Occipital lobe (tissue), 2 donors: ENCODE results near the gene MAD1L1. TPM values are rescaled to one million over a fixed set of nuclear protein-coding genes. Genes with fewer than 3 reads are reported as not detected.

ENCODE experiments used
- DNase-seq: peaks from one replicate; lab custom pipeline; 2025; lab: John Stamatoyannopoulos, UW
- total RNA-seq: library from RNA; depleted of rRNA; stranded (reverse); fragments of >200 nt; gene quantifications from one replicate; pipeline ENCODE4 v1.2.3, GENCODE V29; 2014

The MAD1L1 gene
- total RNA-seq, 1 donor from 2014 or later = 24.2 TPM

DNA sequence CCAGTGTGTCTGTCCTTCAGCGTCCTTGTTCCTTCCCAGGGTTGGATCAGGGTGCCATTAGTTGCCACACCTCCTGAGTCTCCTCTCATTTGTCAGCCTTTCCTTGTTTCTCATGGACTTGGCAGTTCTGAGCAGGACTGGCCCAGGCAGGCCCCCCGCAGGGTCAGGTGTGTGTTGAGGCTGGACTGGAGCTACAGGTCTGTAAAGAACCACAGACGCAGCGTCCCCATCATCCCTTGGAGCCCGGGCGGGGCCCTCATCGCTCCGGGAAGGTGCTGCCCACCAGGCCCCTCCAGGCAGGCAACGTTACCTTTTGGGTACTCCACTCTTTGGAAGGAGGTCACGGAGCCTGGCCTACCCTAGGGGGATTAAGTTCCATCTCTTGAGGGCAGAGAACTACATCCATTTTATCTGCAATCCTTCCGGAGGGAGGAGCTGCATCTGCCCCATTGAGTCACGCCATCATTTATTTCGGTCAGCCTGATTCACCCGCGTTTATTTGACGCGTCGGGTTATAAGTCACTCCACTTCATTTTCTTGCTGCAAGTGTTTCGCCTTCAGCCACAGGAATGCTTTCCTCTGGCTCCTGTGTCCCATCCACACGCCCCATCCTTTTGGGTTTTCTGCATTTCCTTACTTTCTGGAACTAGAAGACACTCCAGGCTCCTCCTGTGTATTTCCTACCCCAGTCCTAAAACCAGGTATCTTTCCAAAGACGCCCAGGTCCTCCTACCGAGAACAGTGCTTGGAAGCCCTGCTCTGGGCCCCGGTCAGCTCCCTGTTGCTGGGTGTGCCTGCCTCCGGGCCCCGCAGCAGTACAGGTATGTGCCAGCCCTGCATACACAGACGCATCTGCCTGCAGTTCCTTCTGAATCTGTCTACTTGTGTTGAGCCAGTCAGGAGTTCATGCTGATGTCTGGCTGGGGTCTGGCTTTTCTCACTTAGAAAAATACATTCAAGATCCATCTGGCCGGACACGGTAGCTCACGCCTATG lies 141.9 kb downstream of the MAD1L1 start:
- DNase-seq = no peak

DNA sequence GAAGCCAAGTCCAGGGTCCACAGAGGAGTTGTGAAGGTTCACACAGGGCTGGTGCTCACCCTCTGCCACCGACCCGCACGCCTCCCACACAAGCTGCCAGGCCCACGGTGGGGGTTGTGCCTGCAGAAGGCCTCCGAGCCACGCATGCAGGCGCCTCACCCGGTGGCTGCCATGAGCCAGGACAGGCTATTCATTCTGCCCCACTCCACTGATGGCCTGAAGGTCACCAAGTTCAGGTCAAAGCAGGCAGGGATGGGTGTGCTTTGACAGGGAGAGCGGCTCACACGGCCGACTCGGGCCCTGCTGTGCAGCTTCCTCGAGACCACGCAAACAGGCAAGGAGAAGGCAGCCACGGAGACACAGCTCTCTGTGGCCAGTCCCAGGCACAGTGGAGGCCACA lies 143.9 kb downstream of the MAD1L1 start:
- no peak for DNase-seq

DNA sequence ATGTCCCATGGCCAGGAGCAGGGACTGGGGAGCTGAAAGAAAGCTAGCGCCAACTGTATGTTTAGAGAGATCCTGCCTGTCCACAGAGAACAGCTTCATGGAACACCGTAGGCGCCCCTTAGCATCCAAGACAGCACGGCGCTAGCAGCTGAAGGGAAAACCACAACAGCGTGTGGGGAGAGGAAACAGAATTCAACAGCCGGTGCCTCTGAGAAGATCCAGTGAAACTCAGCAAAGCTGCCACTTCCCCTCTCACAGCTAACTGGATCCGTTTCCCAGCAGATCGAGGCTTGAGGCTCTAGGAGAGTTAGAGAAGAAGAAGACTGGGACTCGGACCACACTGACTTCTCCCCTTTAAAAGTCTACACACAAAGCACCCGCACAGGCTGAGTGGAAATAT lies 145.0 kb downstream of the MAD1L1 start:
- DNase-seq = no peak

DNA sequence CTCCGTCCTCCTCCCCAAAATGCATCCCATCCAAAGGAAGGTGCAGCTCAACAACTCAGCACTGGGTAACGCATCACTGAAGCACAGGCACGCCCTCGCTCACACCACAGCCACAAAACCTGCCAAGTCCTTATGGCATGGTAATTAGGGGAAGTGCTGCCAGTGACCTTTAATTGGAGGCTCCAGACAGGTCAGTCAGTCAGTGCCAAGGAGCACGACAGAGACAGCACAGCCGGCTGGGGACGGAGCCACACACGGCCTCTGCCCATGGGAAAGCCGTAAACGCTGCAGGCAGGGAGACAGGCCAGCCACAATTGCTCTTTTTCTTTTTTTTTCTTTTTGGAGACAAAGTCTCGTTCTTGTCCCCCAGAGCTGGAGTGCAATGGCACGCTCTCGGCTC lies 146.5 kb downstream of the MAD1L1 start:
- no peak for DNase-seq

DNA sequence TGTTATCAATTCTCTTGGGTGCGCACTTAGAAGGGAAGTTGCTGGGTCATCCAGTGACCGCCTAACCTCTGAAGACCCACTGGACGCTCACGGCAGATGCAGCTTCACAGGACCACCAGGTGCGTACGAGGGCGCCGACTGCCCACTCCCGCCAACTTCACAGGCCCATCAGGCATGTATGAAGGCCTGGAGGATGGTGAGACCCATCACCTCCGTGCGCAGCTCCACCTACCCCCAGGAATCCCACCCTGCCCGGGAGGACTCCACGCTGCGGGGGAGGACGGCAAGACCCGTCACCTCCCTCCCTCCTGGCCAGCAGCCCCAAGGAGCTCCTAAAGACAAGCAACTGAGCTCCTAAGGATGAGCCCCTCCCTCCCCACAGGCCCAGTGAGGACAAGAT lies 146.9 kb downstream of the MAD1L1 start:
- DNase-seq = no peak

DNA sequence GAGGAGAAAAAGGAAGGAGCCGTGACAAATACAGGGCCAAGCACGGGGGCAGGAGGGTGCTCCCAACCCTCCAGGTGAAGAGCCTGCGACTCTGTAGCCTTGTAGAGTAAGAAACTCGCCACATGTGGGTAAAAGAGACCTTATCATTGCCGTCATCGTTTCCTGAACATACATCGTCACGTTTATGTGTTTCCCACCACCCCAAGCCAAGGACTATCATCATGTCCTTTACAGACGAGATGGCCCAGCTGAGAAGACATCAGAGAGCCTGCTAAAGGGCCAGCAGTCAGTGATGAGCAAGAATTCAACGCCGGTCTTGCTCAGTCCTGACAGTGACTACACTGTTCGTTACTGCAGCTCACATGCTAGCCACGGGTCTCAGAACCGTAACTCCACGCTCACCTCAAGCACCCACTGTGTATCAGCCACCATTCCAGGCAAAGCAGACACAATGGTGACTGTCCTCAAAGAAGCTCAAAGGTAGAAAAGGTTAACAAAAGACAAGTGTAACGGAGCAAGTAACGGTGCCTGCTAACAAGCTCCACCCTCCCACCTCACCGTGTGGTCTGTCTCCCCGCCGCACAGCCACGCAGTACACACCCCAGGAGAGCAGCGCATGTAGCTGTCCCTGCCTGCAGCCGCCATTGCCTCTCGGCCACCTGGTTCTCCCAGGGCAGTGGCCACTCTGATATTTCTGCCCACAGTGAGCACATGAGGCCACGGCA lies 147.8 kb downstream of the MAD1L1 start:
- no peak for DNase-seq

DNA sequence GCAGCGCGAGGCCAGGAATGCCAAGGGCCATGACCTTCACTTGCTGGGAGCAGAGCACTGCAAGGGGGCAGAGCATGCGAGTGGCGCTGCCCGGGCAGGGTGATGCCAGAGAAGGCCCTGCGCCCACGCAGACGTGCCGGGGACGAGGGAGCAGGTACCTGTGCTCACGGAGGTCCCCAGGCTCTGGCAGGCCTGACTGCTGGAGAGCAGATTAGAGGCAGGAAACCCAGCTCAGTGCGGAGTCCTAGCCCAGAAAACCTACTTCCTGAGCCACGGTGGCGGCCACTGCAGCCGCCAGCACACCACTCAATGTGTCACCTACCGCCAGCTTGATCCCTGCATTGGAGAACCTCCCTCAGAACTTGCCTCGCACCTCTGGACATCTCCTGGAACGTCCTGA lies 148.4 kb downstream of the MAD1L1 start:
- DNase-seq = no peak

DNA sequence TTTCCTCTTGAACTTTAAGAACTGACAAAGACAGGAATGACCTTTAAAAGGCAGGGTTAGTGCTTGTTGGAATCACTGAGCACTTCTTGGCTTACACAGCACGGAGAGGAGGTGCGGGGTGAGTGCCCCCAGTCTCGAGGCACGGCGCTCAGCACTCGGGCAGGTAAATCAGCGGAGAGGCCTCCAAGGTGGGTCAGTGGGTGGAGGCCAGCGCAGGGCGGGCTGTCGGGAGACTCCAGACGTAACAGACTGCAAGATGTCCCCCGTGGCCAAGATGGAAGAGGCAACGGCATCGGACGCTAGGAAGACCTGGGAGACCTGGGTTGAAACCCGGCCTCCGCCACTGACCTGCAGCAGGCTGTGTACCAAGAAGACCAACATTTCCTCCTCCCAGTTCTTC lies 149.4 kb downstream of the MAD1L1 start:
- no peak for DNase-seq

DNA sequence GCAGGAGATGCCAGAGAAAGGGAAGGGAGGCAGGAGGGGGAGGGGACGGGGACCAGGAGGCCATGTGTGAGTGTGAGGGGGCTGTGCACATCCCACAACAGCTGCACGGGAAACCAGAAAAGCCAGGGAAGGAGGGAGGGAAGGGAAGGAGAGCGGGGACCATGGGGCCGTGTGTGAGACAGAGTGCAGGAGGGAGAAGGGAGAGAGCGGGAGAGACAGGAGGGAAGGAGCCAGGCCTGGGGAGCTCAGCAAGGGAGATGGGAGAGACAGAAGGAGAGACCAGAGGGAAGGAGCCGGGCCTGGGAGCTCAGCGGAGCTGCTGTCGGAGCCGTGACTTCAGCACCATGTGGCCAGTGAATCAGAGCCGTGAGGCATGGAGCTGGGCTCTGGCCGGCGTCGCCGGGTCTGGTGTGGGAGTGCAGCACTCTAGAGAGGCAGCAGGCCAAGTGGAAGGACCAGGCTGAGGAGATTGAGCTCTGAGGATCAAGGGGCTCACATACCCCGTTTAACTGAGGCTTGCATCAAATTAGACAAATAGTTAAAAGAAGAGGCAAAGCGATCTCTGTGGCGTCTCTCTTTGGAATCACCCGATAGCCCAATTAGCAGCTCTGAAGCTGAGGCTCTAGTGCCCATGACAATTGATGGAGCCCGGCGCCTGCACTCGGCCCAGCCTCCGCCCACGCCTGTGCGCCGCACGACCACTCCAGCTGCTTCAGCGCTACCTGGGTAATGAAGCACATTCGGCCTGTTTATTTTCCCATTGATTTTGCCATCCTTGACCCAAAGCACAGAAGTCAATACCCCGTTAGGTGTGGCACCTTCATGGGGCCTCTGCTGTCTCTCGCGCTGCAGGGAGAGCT lies 150.4 kb downstream of the MAD1L1 start:
- DNase-seq = no peak

DNA sequence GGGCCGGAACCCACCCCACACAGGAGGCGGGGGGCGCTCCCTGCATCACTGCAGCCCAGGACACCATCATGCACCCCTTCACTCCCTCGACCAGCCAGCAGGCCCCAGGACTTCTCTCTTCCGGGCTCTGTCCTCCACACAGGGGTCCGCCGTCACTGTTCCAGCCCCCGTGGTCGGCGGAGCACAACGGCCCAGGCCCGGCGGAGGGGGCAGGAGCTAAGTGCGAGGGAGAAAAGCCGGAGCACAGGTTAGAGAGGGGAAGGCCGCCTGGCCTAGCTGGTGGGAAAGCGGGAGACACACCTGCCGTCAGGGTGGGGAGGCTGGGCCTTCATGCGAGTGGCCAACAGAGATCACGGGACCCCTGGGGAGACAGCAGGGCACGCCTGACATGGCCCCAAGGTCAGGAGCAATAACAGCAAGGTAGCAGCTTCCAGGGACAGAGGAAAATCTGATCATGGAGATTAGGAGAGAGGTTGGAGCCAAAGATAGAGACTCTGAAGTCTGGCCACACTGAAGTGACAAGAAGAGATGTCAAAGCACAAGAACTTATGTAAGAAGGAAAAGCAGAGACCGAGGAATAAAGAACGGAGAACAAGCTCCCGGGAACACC lies 151.1 kb downstream of the MAD1L1 start:
- DNase-seq = no peak

DNA sequence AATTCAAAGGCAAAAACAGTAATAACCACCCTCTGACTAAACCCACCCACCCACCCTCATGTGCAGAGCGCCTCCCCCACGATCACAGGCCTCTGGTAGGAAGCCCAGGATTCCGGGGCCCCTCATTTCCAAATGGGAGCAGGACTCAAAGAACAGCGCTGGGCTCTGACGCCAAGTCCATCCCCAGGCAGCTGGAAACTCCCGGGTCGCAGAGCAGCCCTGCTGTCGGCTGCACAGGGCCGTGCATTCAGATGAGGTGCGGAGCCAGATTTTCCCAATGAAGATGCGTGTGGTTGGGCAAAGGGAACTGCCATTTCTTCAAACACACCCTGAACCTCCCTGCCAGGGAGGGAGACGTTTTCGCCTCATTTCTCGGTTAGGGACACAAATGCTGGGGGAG lies 152.3 kb downstream of the MAD1L1 start:
- DNase-seq = no peak

DNA sequence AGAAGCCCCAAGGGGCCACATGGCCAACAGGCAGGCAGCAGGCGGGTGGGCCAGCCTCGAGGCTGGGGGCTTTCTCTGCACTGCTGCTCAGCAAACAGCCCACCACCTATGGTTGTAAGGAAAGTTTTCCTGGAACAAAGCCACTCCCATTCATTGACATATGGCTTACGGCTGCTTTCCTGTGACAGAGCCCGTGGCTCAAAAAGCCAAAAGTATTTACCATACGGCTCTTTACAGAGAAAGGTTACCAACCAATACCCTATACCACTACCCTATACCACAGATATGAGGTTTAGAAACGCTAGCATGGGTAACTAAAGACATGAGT lies 152.7 kb downstream of the MAD1L1 start:
- no peak for DNase-seq

DNA sequence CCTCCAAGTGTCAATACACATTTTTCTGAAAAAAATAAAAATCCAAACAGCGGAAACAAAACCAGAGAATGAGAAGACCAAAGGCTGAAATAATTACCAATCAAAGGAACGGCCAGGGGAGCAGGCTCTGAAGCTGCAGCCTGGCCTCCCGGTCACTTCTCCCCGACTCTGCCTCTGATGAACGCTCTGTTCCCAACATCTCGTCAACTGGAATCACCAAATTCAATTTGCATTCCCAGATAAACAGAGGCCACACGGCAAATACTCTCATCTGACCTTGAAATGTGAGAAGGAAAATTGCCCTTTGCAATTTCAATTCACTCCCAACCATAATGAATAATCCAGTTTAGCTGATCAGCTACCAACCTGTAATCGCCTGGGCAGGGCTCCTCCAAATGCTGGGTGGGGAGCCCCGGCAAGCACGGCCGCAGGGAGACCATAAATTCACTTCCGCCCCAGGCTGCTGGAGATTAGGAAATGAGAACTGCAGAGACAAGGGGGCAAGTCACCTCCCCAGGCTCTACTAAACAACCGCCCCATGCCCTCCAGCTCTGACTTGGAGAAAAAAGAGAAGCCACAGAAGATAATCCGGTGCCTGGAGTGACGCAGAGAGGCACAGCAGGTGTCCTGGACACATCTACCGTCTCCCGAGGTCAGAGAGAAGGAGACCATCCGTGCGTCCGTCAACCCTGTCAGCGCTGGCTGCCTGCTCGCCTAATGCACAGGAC lies 153.2 kb downstream of the MAD1L1 start:
- no peak for DNase-seq

DNA sequence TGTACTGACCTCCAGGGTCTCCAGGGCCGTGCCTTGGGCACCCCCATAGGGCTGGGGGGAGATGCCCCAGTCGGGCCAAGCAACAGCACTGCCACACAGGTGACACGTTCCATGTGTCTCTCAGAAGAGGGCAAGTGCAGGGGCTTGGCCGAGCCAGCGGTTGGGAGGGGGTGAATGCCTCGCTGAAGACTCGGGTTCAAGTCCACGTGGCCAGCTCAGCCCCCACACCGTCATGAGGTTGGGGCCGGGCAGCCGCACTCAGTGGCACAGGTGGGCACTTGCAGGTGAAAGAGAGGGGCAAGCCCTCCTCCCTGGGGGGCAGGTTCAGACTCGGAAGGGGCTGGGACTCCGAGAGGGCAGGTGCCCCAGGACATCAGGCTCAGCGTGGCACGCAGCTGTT lies 153.8 kb downstream of the MAD1L1 start:
- DNase-seq = no peak

DNA sequence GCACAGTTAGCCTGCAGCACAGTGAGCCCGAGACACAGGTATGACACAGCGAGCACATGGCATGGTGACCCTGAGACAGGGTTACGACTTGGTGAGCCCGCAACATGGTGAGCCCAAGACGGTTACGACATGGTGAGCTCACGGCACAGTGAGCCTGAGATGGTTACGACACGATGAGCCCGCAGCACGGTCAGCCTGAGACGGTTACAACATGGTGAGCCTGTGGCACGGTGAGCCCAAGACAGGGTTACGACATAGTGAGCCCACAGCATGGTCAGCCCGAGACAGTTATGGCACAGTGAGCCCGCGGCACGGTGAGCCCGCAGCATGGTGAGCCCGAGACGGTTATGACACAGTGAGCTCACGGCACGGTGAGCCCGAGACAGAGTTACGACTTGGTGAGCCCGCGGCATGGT lies 156.1 kb downstream of the MAD1L1 start:
- DNase-seq = no peak

DNA sequence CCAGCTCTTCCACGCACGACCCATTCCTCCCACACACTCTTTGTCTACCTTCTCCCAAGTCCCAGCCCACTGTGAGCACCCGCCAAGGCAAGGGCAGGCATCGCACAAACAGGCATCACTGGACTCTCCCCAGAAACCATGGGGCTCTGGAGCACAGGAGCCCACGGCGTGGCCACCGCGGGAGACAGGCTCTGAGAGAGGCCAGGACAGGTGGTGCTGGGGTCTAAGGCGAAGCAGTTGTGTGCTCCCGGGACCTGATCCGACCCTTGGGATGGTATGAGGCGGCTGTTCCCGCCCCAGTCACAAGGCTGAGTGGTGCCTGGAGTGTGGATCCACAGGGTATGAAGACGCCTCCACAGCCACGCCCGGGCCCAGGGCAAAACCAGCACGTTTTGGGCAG lies 156.9 kb downstream of the MAD1L1 start:
- DNase-seq = no peak

DNA sequence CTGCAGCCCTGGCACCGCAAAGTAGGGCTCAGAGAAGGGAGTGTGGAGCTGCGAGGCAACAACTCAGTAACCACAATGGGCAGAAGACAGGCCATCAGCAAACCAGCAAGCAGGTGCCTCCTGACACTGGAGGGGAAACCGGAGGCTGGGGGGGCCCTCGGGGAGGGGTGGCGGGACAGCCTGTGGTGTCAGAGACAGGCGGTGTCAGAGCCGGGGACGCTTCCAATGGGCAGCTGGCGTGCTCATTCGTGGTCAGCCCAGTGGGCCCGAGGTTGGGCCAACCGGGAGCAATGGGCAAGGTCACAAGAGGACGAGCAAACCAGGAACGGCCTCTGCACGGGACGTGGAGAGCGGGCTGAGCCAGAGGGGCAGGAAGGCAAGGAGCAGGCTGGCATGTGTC lies 158.1 kb downstream of the MAD1L1 start:
- no peak for DNase-seq

DNA sequence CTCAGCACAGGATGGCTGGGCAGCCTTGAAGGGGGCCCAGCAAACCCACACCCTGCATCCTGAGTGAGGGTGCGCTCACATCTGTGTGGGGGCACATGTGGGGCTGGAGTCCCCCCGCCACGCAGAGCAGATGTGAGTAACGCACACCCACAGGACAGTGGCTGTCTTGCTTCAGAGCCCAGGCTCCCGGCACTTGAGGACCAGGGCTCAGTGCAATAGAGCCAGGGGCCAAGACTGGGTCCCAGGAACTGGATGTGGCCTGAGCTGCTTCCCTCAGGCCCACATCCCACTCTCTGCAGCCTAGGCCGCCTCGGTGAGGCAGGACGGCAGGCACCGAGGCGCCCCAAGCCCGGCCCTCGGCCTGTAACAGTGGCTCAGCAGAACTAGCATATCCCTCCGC lies 159.9 kb downstream of the MAD1L1 start:
- no peak for DNase-seq

DNA sequence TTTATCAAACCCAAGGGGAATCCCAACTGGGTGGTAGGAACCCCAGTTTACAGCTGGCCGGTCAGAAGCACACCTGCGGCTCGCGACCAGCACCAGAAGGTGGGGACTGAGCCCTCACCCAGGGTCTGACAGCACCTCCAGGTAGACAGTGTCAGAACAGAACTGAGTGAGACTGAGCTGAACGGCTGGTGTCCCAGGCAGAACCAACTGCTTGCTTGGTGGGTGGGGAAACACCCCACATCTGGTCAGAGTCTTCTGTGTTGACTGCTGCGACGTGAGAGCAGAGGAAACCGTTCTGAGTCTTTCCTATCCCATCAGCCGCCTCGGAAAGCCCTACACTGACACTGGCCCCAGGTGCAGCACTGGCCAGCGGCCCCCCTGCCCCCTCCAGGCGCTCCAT lies 160.7 kb downstream of the MAD1L1 start:
- no peak for DNase-seq

DNA sequence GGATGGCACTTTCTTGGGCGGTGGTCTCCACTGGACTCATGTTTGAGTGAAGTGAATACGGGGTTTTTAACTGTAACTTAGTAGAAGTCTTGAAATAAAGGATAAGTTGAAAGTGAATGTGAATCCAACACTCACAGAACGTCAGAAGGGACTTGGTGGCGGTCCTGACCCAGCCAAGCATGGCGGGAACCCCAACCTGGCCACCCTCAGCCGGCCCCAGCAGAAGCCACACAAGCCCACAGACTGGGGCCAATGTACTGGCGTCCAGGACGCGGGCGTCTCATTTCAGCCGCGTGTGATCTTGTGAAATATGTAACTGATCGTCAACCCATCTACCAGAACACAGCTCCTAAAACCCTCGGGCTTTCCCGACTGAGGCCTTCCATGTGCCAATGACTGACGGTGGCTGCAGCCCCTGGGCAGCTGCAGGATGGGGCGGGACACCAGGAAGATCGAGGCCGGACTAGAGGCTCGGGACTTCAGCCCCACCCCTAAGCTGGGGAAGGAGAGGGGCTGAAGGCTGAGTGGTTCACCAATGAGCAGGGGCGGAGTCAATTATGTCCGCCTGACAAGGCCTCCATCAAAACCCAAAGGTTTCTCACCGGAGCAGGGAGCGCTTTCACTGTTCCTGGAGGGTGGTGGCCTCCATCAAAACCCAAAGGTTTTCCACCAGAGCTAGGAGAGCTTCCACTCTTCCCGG lies 161.5 kb downstream of the MAD1L1 start:
- no peak for DNase-seq
